Astrocyte (in vitro differentiated cells and primary cell): ENCODE measurements around the gene DDRGK1. TPM values are rescaled to one million over a fixed set of nuclear protein-coding genes. Genes with fewer than 3 reads are reported as not detected.

ENCODE experiments used
- DNase-seq: peaks from one replicate; pipeline ENCODE4 v3.0.0-alpha.2; 2010; ENCODE audit warnings: low read depth
- FAIRE-seq: peaks from 2 replicates; lab custom pipeline; 2011; peaks lifted over from hg19 to GRCh38; lab: Jason Lieb, UNC
- H2AFZ ChIP-seq: 2 replicates; pipeline ENCODE4 v1.6.0; 2012; ENCODE audit warnings: low read depth, low read length, inconsistent platforms
- H3K27ac ChIP-seq: 2 replicates; pipeline ENCODE4 v1.5.1; 2011; ENCODE audit warnings: low read depth, low read length, inconsistent platforms
- H3K27me3 ChIP-seq: 2 replicates; pipeline ENCODE4 v1.6.0; 2011; ENCODE audit warnings: low read length, inconsistent platforms; ENCODE audit not compliant: insufficient read depth
- H3K36me3 ChIP-seq: 2 replicates; pipeline ENCODE4 v1.5.1; 2011; ENCODE audit warnings: low read length, inconsistent platforms; ENCODE audit not compliant: insufficient read depth
- H3K4me1 ChIP-seq: 2 replicates; pipeline ENCODE4 v1.5.1; 2011; ENCODE audit warnings: low read length, inconsistent platforms; ENCODE audit not compliant: insufficient read depth
- H3K4me2 ChIP-seq: 2 replicates; pipeline ENCODE4 v1.6.0; 2012; ENCODE audit warnings: low read length, inconsistent platforms
- H3K4me3 ChIP-seq: 2 replicates; pipeline ENCODE4 v1.5.1; 2011; ENCODE audit warnings: low read depth, mild to moderate bottlenecking, low read length, inconsistent platforms; ENCODE audit not compliant: insufficient read depth
- H3K79me2 ChIP-seq: 2 replicates; pipeline ENCODE4 v1.6.0; 2012; ENCODE audit warnings: mild to moderate bottlenecking, low read length, inconsistent platforms; ENCODE audit not compliant: insufficient read depth
- H3K9ac ChIP-seq: 2 replicates; pipeline ENCODE4 v1.6.0; 2012; ENCODE audit warnings: mild to moderate bottlenecking, low read length, inconsistent platforms
- H3K9me3 ChIP-seq: 2 replicates; pipeline ENCODE4 v1.5.1; 2012; ENCODE audit warnings: low read depth, mild to moderate bottlenecking, low read length, inconsistent platforms; ENCODE audit not compliant: insufficient read depth
- H4K20me1 ChIP-seq: 2 replicates; pipeline ENCODE4 v1.6.0; 2012; ENCODE audit warnings: low read length, inconsistent platforms; ENCODE audit not compliant: insufficient read depth
- H3K27ac Mint-ChIP-seq: one replicate; pipeline ENCODE4 v1.8.0; 2021; ENCODE audit warnings: mild to moderate bottlenecking, mixed read lengths; ENCODE audit not compliant: unreplicated experiment
- H3K27me3 Mint-ChIP-seq: one replicate; pipeline ENCODE4 v1.8.0; 2021; ENCODE audit warnings: low read depth, mixed read lengths; ENCODE audit not compliant: unreplicated experiment
- H3K36me3 Mint-ChIP-seq: one replicate; pipeline ENCODE4 v1.8.0; 2021; ENCODE audit warnings: low read depth, mixed read lengths; ENCODE audit not compliant: unreplicated experiment
- H3K4me1 Mint-ChIP-seq: one replicate; pipeline ENCODE4 v1.8.0; 2021; ENCODE audit warnings: low read depth, mixed read lengths; ENCODE audit not compliant: unreplicated experiment
- H3K4me3 Mint-ChIP-seq: one replicate; pipeline ENCODE4 v1.8.0; 2021; ENCODE audit warnings: mild to moderate bottlenecking, moderate library complexity, mixed read lengths; ENCODE audit not compliant: unreplicated experiment
- H3K9me3 Mint-ChIP-seq: one replicate; pipeline ENCODE4 v1.8.0; 2021; ENCODE audit warnings: mild to moderate bottlenecking, mixed read lengths; ENCODE audit not compliant: unreplicated experiment
- EZH2 ChIP-seq: IDR thresholded peaks from 2 replicates; pipeline ENCODE4 v1.6.1; 2012; ENCODE audit warnings: mild to moderate bottlenecking, low read length, inconsistent platforms; ENCODE audit not compliant: insufficient read depth
- total RNA-seq: library from RNA; stranded (reverse); gene quantifications from 2 replicates; pipeline ENCODE4 v1.2.1, GENCODE V29; 2021
- TF ChIP-seq, protein P1 (sequence below): IDR thresholded peaks from 2 replicates; pipeline ENCODE4 v1.5.1; 2011; ENCODE audit warnings: low read depth, mild to moderate bottlenecking, inconsistent platforms, low read length, moderate library complexity; ENCODE audit not compliant: insufficient read depth

The DDRGK1 gene
- total RNA-seq, 1 donor from 2014 or later = 36.7 TPM

- TF ChIP-seq, protein P1, sequence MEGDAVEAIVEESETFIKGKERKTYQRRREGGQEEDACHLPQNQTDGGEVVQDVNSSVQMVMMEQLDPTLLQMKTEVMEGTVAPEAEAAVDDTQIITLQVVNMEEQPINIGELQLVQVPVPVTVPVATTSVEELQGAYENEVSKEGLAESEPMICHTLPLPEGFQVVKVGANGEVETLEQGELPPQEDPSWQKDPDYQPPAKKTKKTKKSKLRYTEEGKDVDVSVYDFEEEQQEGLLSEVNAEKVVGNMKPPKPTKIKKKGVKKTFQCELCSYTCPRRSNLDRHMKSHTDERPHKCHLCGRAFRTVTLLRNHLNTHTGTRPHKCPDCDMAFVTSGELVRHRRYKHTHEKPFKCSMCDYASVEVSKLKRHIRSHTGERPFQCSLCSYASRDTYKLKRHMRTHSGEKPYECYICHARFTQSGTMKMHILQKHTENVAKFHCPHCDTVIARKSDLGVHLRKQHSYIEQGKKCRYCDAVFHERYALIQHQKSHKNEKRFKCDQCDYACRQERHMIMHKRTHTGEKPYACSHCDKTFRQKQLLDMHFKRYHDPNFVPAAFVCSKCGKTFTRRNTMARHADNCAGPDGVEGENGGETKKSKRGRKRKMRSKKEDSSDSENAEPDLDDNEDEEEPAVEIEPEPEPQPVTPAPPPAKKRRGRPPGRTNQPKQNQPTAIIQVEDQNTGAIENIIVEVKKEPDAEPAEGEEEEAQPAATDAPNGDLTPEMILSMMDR = no peak
- no peak for TF ChIP-seq EZH2
- Mint-ChIP-seq H3K27me3 (no peaks in the 10 kb centered on the region), H3K4me3 (no peak overlapping the region), H3K9me3 (no peaks in the 10 kb centered on the region), H3K4me1 (peaks cover 14% of the 10 kb centered on the region), H3K27ac (no peak overlapping the region), H3K36me3 (peaks cover 6% of the 10 kb centered on the region)
- DNase-seq (no peak), FAIRE-seq (no peak)
- Histone ChIP-seq H2AFZ (no peak overlapping the region), H3K36me3 (no peaks in the 10 kb centered on the region), H4K20me1 (no peaks in the 10 kb centered on the region), H3K4me1 (no peaks in the 10 kb centered on the region), H3K27ac (no peak overlapping the region), H3K4me2 (no peak overlapping the region), H3K27me3 (no peaks in the 10 kb centered on the region), H3K4me3 (no peak overlapping the region), H3K9me3 (no peaks in the 10 kb centered on the region), H3K79me2 (no peaks in the 10 kb centered on the region), H3K9ac (no peak overlapping the region)
These were observed 23.0 kb upstream of the DDRGK1 start for GRCh38 chr20:3227506-3227905.

- H3K4me1 Mint-ChIP-seq = peaks cover 15% of the 10 kb centered on the region
- FAIRE-seq (no peak), DNase-seq (no peak)
- Histone ChIP-seq H3K27me3 (no peaks in the 10 kb centered on the region), H3K9me3 (no peaks in the 10 kb centered on the region), H3K4me1 (no peaks in the 10 kb centered on the region), H3K9ac (no peak overlapping the region), H3K4me2 (no peak overlapping the region), H3K36me3 (no peaks in the 10 kb centered on the region), H3K4me3 (no peak overlapping the region), H3K79me2 (no peaks in the 10 kb centered on the region), H4K20me1 (no peaks in the 10 kb centered on the region), H2AFZ (no peak overlapping the region), H3K27ac (no peak overlapping the region)
- TF ChIP-seq, protein P1 = no peak
- no peak for TF ChIP-seq EZH2
- no peaks in the 10 kb centered on the region for H3K27me3 Mint-ChIP-seq
- H3K9me3 Mint-ChIP-seq = no peaks in the 10 kb centered on the region
- H3K36me3 Mint-ChIP-seq = peaks cover 6% of the 10 kb centered on the region
- H3K4me3 Mint-ChIP-seq = no peak overlapping the region
- no peak overlapping the region for H3K27ac Mint-ChIP-seq
These were observed 22.4 kb upstream of the DDRGK1 start for GRCh38 chr20:3226864-3227263.

- no peak for FAIRE-seq
- no peak overlapping the region for H2AFZ ChIP-seq
These were observed 21.6 kb upstream of the DDRGK1 start for GRCh38 chr20:3226093-3226492.

More at GRCh38 chr20:3226093-3226492, 21.6 kb upstream of the DDRGK1 start:
- H3K9ac ChIP-seq = no peak overlapping the region
- H4K20me1 ChIP-seq = no peaks in the 10 kb centered on the region
- H3K4me1 ChIP-seq = no peaks in the 10 kb centered on the region
- no peaks in the 10 kb centered on the region for H3K79me2 ChIP-seq
- no peaks in the 10 kb centered on the region for H3K27me3 ChIP-seq
- Mint-ChIP-seq H3K9me3 (no peaks in the 10 kb centered on the region), H3K36me3 (peaks cover 6% of the 10 kb centered on the region), H3K4me1 (peaks cover 15% of the 10 kb centered on the region), H3K27me3 (no peaks in the 10 kb centered on the region), H3K27ac (no peak overlapping the region), H3K4me3 (no peak overlapping the region)
- H3K4me2 ChIP-seq = no peak overlapping the region
- TF ChIP-seq, protein P1 = no peak
- TF ChIP-seq EZH2 = no peak
- no peak overlapping the region for H3K27ac ChIP-seq
- H3K36me3 ChIP-seq = peaks cover 4% of the 10 kb centered on the region
- no peak overlapping the region for H3K4me3 ChIP-seq
- no peak for DNase-seq
- H3K9me3 ChIP-seq = no peaks in the 10 kb centered on the region
